Effector memory CD8-positive, alpha-beta T cell (primary cell): ENCODE data around the gene CABP2.
"Not testable (repeated sequence)": the region's sequence is repeated elsewhere in the genome, so short reads cannot be mapped to it uniquely, and the experiment has no call there.

ENCODE experiments used
- ATAC-seq: fragments of 150-1000 bp; cut with Tn5 transposase; replicated peaks from 2 replicates; pipeline ENCODE4 v1.10.0; 2021; ENCODE audit warnings: mild to moderate bottlenecking, moderate library complexity
- DNase-seq, 3 experiments: peaks; one replicate each; pipeline ENCODE4 v3.0.0; 2021
- H3K27ac Mint-ChIP-seq, 2 donors: one replicate each; pipeline ENCODE4 v1.8.0; 2022; ENCODE audit warnings: mild to moderate bottlenecking in 2 of 2, mixed read lengths in 2 of 2, moderate library complexity in 2 of 2
- H3K27me3 Mint-ChIP-seq, 2 donors: one replicate each; pipeline ENCODE4 v1.8.0; 2022; ENCODE audit warnings: mixed read lengths in 2 of 2
- H3K36me3 Mint-ChIP-seq: one replicate; pipeline ENCODE4 v1.8.0; 2022; ENCODE audit warnings: mild to moderate bottlenecking, moderate library complexity, mixed read lengths; ENCODE audit not compliant: insufficient read depth
- H3K4me1 Mint-ChIP-seq, 2 donors: one replicate each; pipeline ENCODE4 v1.8.0; 2022; ENCODE audit warnings: low read depth in 2 of 2, mixed read lengths in 2 of 2
- H3K4me3 Mint-ChIP-seq, 2 donors: one replicate each; pipeline ENCODE4 v1.8.0; 2022; ENCODE audit warnings: mild to moderate bottlenecking in 2 of 2, mixed read lengths in 2 of 2, moderate library complexity in 2 of 2
- H3K9me3 Mint-ChIP-seq, 2 donors: one replicate each; pipeline ENCODE4 v1.8.0; 2022; ENCODE audit warnings: mixed read lengths in 2 of 2

CABP2 gene

GRCh38 chr11:67548555-67549110, 25.4 kb upstream of the CABP2 start:
- H3K9me3 Mint-ChIP-seq: no peaks in the 10 kb centered on the region
- no peaks in the 10 kb centered on the region for H3K4me1 Mint-ChIP-seq
- ATAC-seq (no peak), DNase-seq (no peak)
- H3K4me3 Mint-ChIP-seq: no peak overlapping the region
- H3K27ac Mint-ChIP-seq: no peak overlapping the region
- H3K36me3 Mint-ChIP-seq: no peaks in the 10 kb centered on the region
- peaks cover 11 to 16% of the 10 kb centered on the region in 2 donors for H3K27me3 Mint-ChIP-seq

- H3K9me3 Mint-ChIP-seq, H3K36me3 Mint-ChIP-seq, H3K4me1 Mint-ChIP-seq, ATAC-seq, H3K4me3 Mint-ChIP-seq, H3K27ac Mint-ChIP-seq, DNase-seq: not testable (repeated sequence)
- H3K27me3 Mint-ChIP-seq: peaks cover 11 to 16% of the 10 kb centered on the region in 2 donors
Measured at GRCh38 chr11:67548112-67548511, 24.9 kb upstream of the CABP2 start.

- Mint-ChIP-seq H3K27me3 (peaks cover 11 to 16% of the 10 kb centered on the region in 2 donors), H3K4me1 (no peaks in the 10 kb centered on the region), H3K27ac (no peak overlapping the region), H3K36me3 (no peaks in the 10 kb centered on the region), H3K4me3 (no peak overlapping the region), H3K9me3 (no peaks in the 10 kb centered on the region)
- DNase-seq (no peak), ATAC-seq (no peak)
Measured at GRCh38 chr11:67545280-67545679, 22.0 kb upstream of the CABP2 start.

GRCh38 chr11:67544616-67545242, 21.5 kb upstream of the CABP2 start:
- Mint-ChIP-seq H3K27me3 (peaks cover 6 to 16% of the 10 kb centered on the region in 2 donors), H3K9me3 (no peaks in the 10 kb centered on the region), H3K4me3 (no peak overlapping the region), H3K27ac (no peak overlapping the region), H3K36me3 (no peaks in the 10 kb centered on the region), H3K4me1 (no peaks in the 10 kb centered on the region)
- DNase-seq (no peak), ATAC-seq (no peak)

DNA sequence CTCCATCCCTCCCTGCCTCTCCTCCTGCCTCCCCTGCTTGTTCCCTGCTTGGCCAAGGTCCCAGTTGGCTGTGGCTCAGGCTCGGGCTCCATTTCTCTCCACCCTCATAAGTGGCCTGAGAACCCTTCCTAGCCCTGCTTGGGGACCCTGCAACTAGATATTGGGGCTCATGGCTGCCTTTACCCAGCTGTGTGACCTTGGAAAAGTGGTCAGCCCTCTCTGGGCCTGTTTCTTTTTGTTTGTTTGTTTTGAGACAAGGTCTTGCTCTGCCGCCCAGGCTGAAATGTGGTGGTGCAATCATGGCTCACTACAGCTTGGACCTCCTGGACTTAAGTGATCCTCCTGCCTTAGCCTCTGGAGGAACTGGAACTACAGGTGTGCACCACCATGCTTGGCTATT, 20.3 kb upstream of the CABP2 start:
- H3K36me3 Mint-ChIP-seq: no peaks in the 10 kb centered on the region
- no peak for DNase-seq
- no peak for ATAC-seq
- no peak overlapping the region for H3K27ac Mint-ChIP-seq
- H3K27me3 Mint-ChIP-seq: peaks cover 5 to 17% of the 10 kb centered on the region in 2 donors
- H3K4me3 Mint-ChIP-seq: no peak overlapping the region
- H3K9me3 Mint-ChIP-seq: no peaks in the 10 kb centered on the region
- no peaks in the 10 kb centered on the region for H3K4me1 Mint-ChIP-seq

DNA sequence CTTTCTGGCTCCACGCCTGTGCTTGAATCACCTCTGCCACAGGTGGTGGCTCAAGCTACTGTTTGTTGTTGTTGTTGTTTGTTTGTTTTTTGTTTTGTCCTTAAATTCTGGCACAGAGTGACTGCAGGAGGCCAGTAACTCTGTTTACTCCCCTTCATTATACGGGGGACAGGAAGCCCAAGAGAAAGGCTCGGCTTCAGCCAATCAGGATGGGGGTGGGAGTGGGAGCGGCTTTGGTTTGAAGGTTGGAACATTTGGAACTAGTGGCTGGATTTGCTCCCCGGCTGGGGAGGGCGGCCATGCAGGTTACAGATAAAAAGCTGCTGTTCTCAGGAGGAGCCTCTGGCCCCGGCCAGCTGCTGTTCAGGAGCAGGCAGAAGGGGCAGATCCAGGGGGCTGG, 19.7 kb upstream of the CABP2 start:
- H3K4me1 Mint-ChIP-seq: no peaks in the 10 kb centered on the region
- no peaks in the 10 kb centered on the region for H3K9me3 Mint-ChIP-seq
- DNase-seq (no peak), ATAC-seq (no peak)
- no peaks in the 10 kb centered on the region for H3K36me3 Mint-ChIP-seq
- H3K4me3 Mint-ChIP-seq: no peak overlapping the region
- peaks cover 5 to 23% of the 10 kb centered on the region in 2 donors for H3K27me3 Mint-ChIP-seq
- no peak overlapping the region for H3K27ac Mint-ChIP-seq

DNA sequence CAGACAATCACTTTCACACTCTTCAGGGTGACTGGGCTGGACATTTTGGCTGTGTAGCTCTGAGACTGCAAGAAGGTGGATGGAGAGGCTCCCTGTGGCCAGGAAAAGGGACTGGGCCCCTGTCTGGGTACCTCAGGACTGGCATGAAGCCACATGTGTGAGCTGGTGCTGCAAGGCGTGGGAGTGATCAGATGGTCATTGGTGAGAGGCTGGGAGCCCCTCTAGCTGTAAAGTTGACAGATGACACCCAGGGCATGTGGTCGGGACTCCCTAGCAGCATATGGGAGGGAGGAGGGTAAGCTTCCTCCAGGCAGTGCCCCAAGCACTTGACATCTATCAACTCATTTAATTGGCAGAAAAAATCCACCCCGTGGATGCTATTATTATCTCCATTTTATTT, 18.9 kb upstream of the CABP2 start:
- Mint-ChIP-seq H3K4me3 (no peak overlapping the region), H3K27me3 (peaks cover 5 to 24% of the 10 kb centered on the region in 2 donors), H3K4me1 (no peaks in the 10 kb centered on the region), H3K36me3 (no peaks in the 10 kb centered on the region), H3K9me3 (no peaks in the 10 kb centered on the region), H3K27ac (no peak overlapping the region)
- no peak for DNase-seq
- no peak for ATAC-seq

GRCh38 chr11:67541198-67541597, 18.0 kb upstream of the CABP2 start:
- Mint-ChIP-seq H3K27me3 (peaks cover 0 to 14% of the 10 kb centered on the region in 2 donors), H3K36me3 (no peaks in the 10 kb centered on the region), H3K9me3 (no peaks in the 10 kb centered on the region)

GRCh38 chr11:67539550-67539949, 16.3 kb upstream of the CABP2 start:
- Mint-ChIP-seq H3K36me3 (no peaks in the 10 kb centered on the region), H3K4me3 (no peak overlapping the region), H3K9me3 (no peaks in the 10 kb centered on the region), H3K27ac (no peak overlapping the region), H3K4me1 (no peaks in the 10 kb centered on the region), H3K27me3 (peaks cover 0 to 8% of the 10 kb centered on the region in 2 donors)
- ATAC-seq (no peak), DNase-seq (no peak)

More at GRCh38 chr11:67541198-67541597, 18.0 kb upstream of the CABP2 start:
- ATAC-seq (no peak), DNase-seq (no peak)
- Mint-ChIP-seq H3K4me1 (no peaks in the 10 kb centered on the region), H3K4me3 (no peak overlapping the region), H3K27ac (no peak overlapping the region)

DNA sequence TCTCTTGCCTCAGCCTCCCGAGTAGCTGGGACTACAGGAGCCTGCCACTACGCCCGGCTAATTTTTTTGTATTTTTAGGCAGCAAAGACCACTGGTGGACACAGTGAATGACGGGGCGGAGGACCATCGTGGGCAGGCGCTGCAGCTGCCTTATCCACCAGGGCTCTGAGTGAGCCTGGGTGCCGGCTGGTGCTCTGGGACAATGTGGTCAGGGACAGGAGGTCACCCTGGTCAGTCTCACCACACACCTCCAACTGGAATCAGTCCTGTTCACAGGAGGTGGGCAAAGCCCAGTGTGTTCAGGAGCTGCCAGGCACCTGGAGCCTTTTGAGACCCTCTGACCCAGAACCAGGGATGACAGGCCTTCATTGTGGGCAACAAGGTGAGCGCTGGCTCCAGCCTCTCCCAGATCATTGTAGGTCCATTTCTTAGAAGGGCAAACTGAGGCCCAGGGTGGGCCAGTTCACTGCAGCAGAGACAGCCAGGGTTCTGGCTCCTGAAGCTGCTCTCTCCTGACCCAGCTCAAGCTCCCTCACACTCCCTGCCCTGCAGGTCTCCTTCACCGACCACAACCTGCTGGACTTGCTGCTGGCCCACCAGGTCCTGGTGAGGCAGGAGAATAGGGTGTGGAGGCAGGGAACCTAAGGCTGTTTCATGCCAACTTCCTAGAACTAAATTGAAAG, 15.7 kb upstream of the CABP2 start:
- no peak for DNase-seq
- ATAC-seq: no peak
- Mint-ChIP-seq H3K4me1 (no peaks in the 10 kb centered on the region), H3K27ac (no peak overlapping the region), H3K4me3 (no peak overlapping the region), H3K27me3 (peaks cover 0 to 8% of the 10 kb centered on the region in 2 donors), H3K36me3 (no peaks in the 10 kb centered on the region), H3K9me3 (no peaks in the 10 kb centered on the region)

GRCh38 chr11:67538306-67538705, 15.1 kb upstream of the CABP2 start:
- Mint-ChIP-seq H3K27me3 (peaks cover 0 to 8% of the 10 kb centered on the region in 2 donors), H3K27ac (no peak overlapping the region), H3K9me3 (peaks cover 0 to 3% of the 10 kb centered on the region in 2 donors), H3K36me3 (no peaks in the 10 kb centered on the region), H3K4me3 (no peak overlapping the region), H3K4me1 (no peaks in the 10 kb centered on the region)
- DNase-seq: no peak
- no peak for ATAC-seq

- DNase-seq: no peak
- no peak for ATAC-seq
- Mint-ChIP-seq H3K9me3 (peaks cover 0 to 3% of the 10 kb centered on the region in 2 donors), H3K27me3 (peaks cover 0 to 8% of the 10 kb centered on the region in 2 donors), H3K4me1 (no peaks in the 10 kb centered on the region), H3K36me3 (no peaks in the 10 kb centered on the region), H3K27ac (no peak overlapping the region), H3K4me3 (no peak overlapping the region)
Measured at GRCh38 chr11:67535561-67535960, 12.3 kb upstream of the CABP2 start.

GRCh38 chr11:67534070-67534679, 10.9 kb upstream of the CABP2 start:
- H3K27ac Mint-ChIP-seq: no peak overlapping the region
- H3K36me3 Mint-ChIP-seq: no peaks in the 10 kb centered on the region
- peaks cover 0 to 3% of the 10 kb centered on the region in 2 donors for H3K9me3 Mint-ChIP-seq
- no peak for DNase-seq
- no peak overlapping the region for H3K4me3 Mint-ChIP-seq
- no peak for ATAC-seq
- peaks cover 0 to 1% of the 10 kb centered on the region in 2 donors for H3K4me1 Mint-ChIP-seq
- H3K27me3 Mint-ChIP-seq: peaks cover 2 to 12% of the 10 kb centered on the region in 2 donors

DNA sequence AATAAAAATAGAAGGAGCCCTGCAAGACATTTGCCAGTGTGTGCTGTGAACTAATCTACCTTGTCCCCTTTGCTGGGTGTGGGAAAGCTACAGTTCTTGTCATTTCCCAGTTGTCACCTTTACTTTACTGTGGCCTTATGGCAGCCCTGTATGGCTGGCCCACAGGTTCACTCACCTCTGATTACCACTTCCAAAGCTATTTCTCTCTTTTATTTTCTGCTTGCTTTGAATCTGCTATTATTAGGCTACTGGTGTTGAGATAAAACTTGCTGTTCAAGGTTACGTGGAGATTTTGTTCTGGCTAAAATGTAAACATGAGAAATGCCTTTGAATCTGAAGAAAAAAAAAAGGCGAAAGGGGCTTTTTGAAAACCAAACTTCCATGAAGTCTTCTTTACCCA, 9.6 kb upstream of the CABP2 start:
- H3K4me1 Mint-ChIP-seq: peaks cover 0 to 1% of the 10 kb centered on the region in 2 donors
- no peak overlapping the region for H3K27ac Mint-ChIP-seq
- peaks cover 6 to 15% of the 10 kb centered on the region in 2 donors for H3K27me3 Mint-ChIP-seq
- no peak for DNase-seq
- ATAC-seq: no peak
- no peaks in the 10 kb centered on the region for H3K36me3 Mint-ChIP-seq
- peaks cover 0 to 3% of the 10 kb centered on the region in 2 donors for H3K9me3 Mint-ChIP-seq
- H3K4me3 Mint-ChIP-seq: no peak overlapping the region
